GM12865 (cell line): Measurements from ENCODE around the gene ETV2.

ENCODE experiments used
- DNase-seq: peaks from one replicate; pipeline ENCODE4 v3.0.0; 2010; ENCODE audit warnings: low read depth
- H3K4me3 ChIP-seq: 2 replicates; pipeline ENCODE4 v1.5.1; 2011; ENCODE audit warnings: mild to moderate bottlenecking, low read depth, low read length, control low read depth
- CTCF ChIP-seq: IDR thresholded peaks from 2 replicates; pipeline ENCODE4 v1.5.1; 2011; ENCODE audit warnings: low read length, control low read depth, low read depth, inconsistent platforms; ENCODE audit not compliant: insufficient read depth; ENCODE audit errors: missing control alignments

Gene ETV2

GRCh38 chr19:35661995-35662340 lies 20.4 kb downstream of the ETV2 start:
- no peak overlapping the region for H3K4me3 ChIP-seq
- TF ChIP-seq CTCF, result no peak
- DNase-seq, result no peak

GRCh38 chr19:35663981-35664380 lies 22.4 kb downstream of the ETV2 start:
- DNase-seq, result no peak
- no peak for TF ChIP-seq CTCF

GRCh38 chr19:35665157-35665556 lies 23.6 kb downstream of the ETV2 start:
- TF ChIP-seq CTCF, result no peak
- no peak overlapping the region for H3K4me3 ChIP-seq
- no peak for DNase-seq

More at GRCh38 chr19:35663981-35664380, 22.4 kb downstream of the ETV2 start:
- no peak overlapping the region for H3K4me3 ChIP-seq

- no peak for TF ChIP-seq CTCF
- no peak overlapping the region for H3K4me3 ChIP-seq
- DNase-seq, result no peak
Observed at GRCh38 chr19:35665604-35666003, 24.1 kb downstream of the ETV2 start.

GRCh38 chr19:35666251-35666913 lies 24.8 kb downstream of the ETV2 start, which contains the start of gene UPK1A:
TSS of gene UPK1A (plus strand) at chr19:35666517. CDS start at chr19:35666813, 296 bp downstream.
- no peak within 1 kb of the TSS for H3K4me3 ChIP-seq
- no peak for DNase-seq
- no peak for TF ChIP-seq CTCF

- no peak for DNase-seq
- TF ChIP-seq CTCF, result no peak
- H3K4me3 ChIP-seq, result no peak overlapping the region
Observed at GRCh38 chr19:35669566-35669965, 28.0 kb downstream of the ETV2 start.

GRCh38 chr19:35669974-35670373 lies 28.4 kb downstream of the ETV2 start:
- DNase-seq, result no peak
- no peak for TF ChIP-seq CTCF
- H3K4me3 ChIP-seq, result no peak overlapping the region
